Ascending aorta (tissue), 2 donors: ENCODE results near the gene STK39. TPM values are rescaled to one million over a fixed set of nuclear protein-coding genes. Genes with fewer than 3 reads are reported as not detected.

Source experiments
- DNase-seq, 2 donors: peaks; one replicate each; pipeline ENCODE4 v3.0.0-alpha.2; 2019; ENCODE audit warnings: low spot score in 2 of 2
- H3K27ac ChIP-seq, 2 donors: fragments of 200-600 bp; sonication (generic); one replicate each; pipeline ENCODE4 v1.5.1; 2016 to 2017; ENCODE audit warnings: mild to moderate bottlenecking in 1 of 2
- H3K27me3 ChIP-seq: fragments of 200-600 bp; sonication (generic); one replicate; pipeline ENCODE4 v1.5.1; 2017
- H3K36me3 ChIP-seq, 2 donors: fragments of 200-600 bp; sonication (generic); one replicate each; pipeline ENCODE4 v1.5.1; 2016
- H3K4me1 ChIP-seq, 2 donors: fragments of 200-600 bp; sonication (generic); one replicate each; pipeline ENCODE4 v1.5.1; 2016 to 2017; ENCODE audit warnings: mild to moderate bottlenecking in 1 of 2
- H3K4me3 ChIP-seq, 2 donors: fragments of 200-600 bp; sonication (generic); one replicate each; pipeline ENCODE4 v1.5.1; 2016 to 2017; ENCODE audit warnings: mild to moderate bottlenecking in 1 of 2
- H3K9me3 ChIP-seq, 2 donors: fragments of 200-600 bp; sonication (generic); one replicate each; pipeline ENCODE4 v1.5.1; 2016
- CTCF ChIP-seq, 3 experiments: fragments of 200-600 bp in 2 of 3; fragments of 450-650 bp in 1 of 3; sonication (generic) in 2 of 3; IDR thresholded peaks; one replicate each; pipeline ENCODE4 v1.5.1; 2016 to 2019; ENCODE audit warnings: antibody characterized with exemption in 3 of 3, mild to moderate bottlenecking in 1 of 3, moderate library complexity in 1 of 3
- intact Hi-C: fragments of 100-400 bp; cut with DNase I; formaldehyde crosslinking; loops from one replicate; pipeline ENCODE4 v1.15.1; 2023
- total RNA-seq: library from RNA; depleted of rRNA; stranded (reverse); fragments of >200 nt; gene quantifications from one replicate; pipeline ENCODE4 v1.1.0, GENCODE V29; 2016

Gene STK39
- total RNA-seq, 1 donor from 2014 or later, result 7.5 TPM

- H3K27me3 ChIP-seq, result no peaks in the 10 kb centered on the region
- H3K4me1 ChIP-seq, result no peaks in the 10 kb centered on the region
- H3K27ac ChIP-seq, result no peak overlapping the region
- H3K4me3 ChIP-seq, result no peak overlapping the region
- H3K36me3 ChIP-seq, result no peaks in the 10 kb centered on the region
- intact Hi-C loops, result no loop called here
- TF ChIP-seq CTCF (IDR thresholded peaks at IDR 0.05), result no peak
- H3K9me3 ChIP-seq, result no peaks in the 10 kb centered on the region
- DNase-seq, result no peak
Observed at GRCh38 chr2:168200930-168201583, 46.3 kb downstream of the STK39 start.

GRCh38 chr2:168198476-168199207, 48.8 kb downstream of the STK39 start:
- Histone ChIP-seq H3K27ac (no peak overlapping the region), H3K4me1 (no peaks in the 10 kb centered on the region), H3K4me3 (no peak overlapping the region), H3K9me3 (no peaks in the 10 kb centered on the region), H3K27me3 (no peaks in the 10 kb centered on the region), H3K36me3 (no peaks in the 10 kb centered on the region)
- no peak for TF ChIP-seq CTCF (IDR thresholded peaks at IDR 0.05)
- intact Hi-C loops, result no loop called here
- DNase-seq, result no peak

- intact Hi-C loops, result no loop called here
Observed at GRCh38 chr2:168196764-168197180, 50.6 kb downstream of the STK39 start.

GRCh38 chr2:168194784-168195522, 52.4 kb downstream of the STK39 start:
- intact Hi-C loops, result no loop called here
- H3K36me3 ChIP-seq, result no peaks in the 10 kb centered on the region
- no peak overlapping the region for H3K27ac ChIP-seq
- DNase-seq, result no peak
- no peaks in the 10 kb centered on the region for H3K9me3 ChIP-seq
- no peaks in the 10 kb centered on the region for H3K4me1 ChIP-seq
- no peak for TF ChIP-seq CTCF (IDR thresholded peaks at IDR 0.05)
- H3K4me3 ChIP-seq, result no peak overlapping the region
- no peaks in the 10 kb centered on the region for H3K27me3 ChIP-seq

More at GRCh38 chr2:168196764-168197180, 50.6 kb downstream of the STK39 start:
- no peak overlapping the region for H3K27ac ChIP-seq
- no peaks in the 10 kb centered on the region for H3K36me3 ChIP-seq
- H3K4me3 ChIP-seq, result no peak overlapping the region
- no peak for TF ChIP-seq CTCF (IDR thresholded peaks at IDR 0.05)
- DNase-seq, result no peak
- H3K27me3 ChIP-seq, result no peaks in the 10 kb centered on the region
- H3K4me1 ChIP-seq, result no peaks in the 10 kb centered on the region
- no peaks in the 10 kb centered on the region for H3K9me3 ChIP-seq

- no peak overlapping the region for H3K27ac ChIP-seq
- no peaks in the 10 kb centered on the region for H3K27me3 ChIP-seq
- no peaks in the 10 kb centered on the region for H3K4me1 ChIP-seq
- H3K36me3 ChIP-seq, result no peaks in the 10 kb centered on the region
- no peak for DNase-seq
- H3K9me3 ChIP-seq, result no peaks in the 10 kb centered on the region
- no peak overlapping the region for H3K4me3 ChIP-seq
- intact Hi-C loops, result no loop called here
- TF ChIP-seq CTCF (IDR thresholded peaks at IDR 0.05), result no peak
Observed at GRCh38 chr2:168192839-168193616, 54.4 kb downstream of the STK39 start.
